Panc1 (cell line): Measurements from ENCODE around the gene NAXE. TPM values are rescaled to one million over a fixed set of nuclear protein-coding genes. Genes with fewer than 3 reads are reported as not detected.

ENCODE experiments used
- ATAC-seq: fragments of 200-7000 bp; cut with Tn5 transposase; 2 replicates; pipeline ENCODE4 v1.9.1; 2020; ENCODE audit warnings: mild to moderate bottlenecking, moderate library complexity
- BruUV-seq: library from RNA; stranded (reverse); fragments of 400-500 nt; replicated peaks from 2 replicates; lab custom pipeline; 2021; lab: Mats Ljungman, UMichigan
- CTCF ChIA-PET: fragments of 300-600 bp; sonication (Branson Sonifier 250); formaldehyde crosslinking; loops from one replicate; lab custom pipeline; 2022; ENCODE audit warnings: antibody characterized with exemption; lab: Charles Lee
- POLR2A ChIA-PET: fragments of 300-600 bp; sonication (Branson Sonifier 250); formaldehyde crosslinking; loops from one replicate; lab custom pipeline; 2022; ENCODE audit warnings: antibody characterized with exemption; lab: Charles Lee
- DNase-seq: peaks from one replicate; pipeline ENCODE4 v3.0.0-alpha.2; 2010; ENCODE audit warnings: low read depth, low spot score
- H3K27ac ChIP-seq: 2 replicates; pipeline ENCODE4 v1.5.1; 2011; ENCODE audit warnings: mild to moderate bottlenecking, low read length, inconsistent platforms
- H3K27me3 ChIP-seq: fragments of 200-500 bp; sonication (Bioruptor generic); 2 replicates; pipeline ENCODE4 v1.6.0; 2014; ENCODE audit warnings: low read length, inconsistent platforms; ENCODE audit not compliant: control insufficient read depth, insufficient read depth
- H3K36me3 ChIP-seq: fragments of 200-500 bp; sonication (Bioruptor generic); 2 replicates; pipeline ENCODE4 v1.5.1; 2014; ENCODE audit warnings: inconsistent platforms, mild to moderate bottlenecking, low read length, moderate library complexity; ENCODE audit not compliant: control insufficient read depth, insufficient read depth
- H3K4me1 ChIP-seq: 2 replicates; pipeline ENCODE4 v1.5.1; 2011; ENCODE audit warnings: inconsistent platforms, mild to moderate bottlenecking, low read length, moderate library complexity; ENCODE audit not compliant: control insufficient read depth, insufficient read depth
- H3K4me3 ChIP-seq, 2 experiments: 2 replicates each; pipeline ENCODE4 v1.5.1; 2011 to 2012; ENCODE audit warnings: low read depth in 2 of 2, low read length in 2 of 2, mild to moderate bottlenecking in 2 of 2, inconsistent platforms in 1 of 2, moderate library complexity in 1 of 2
- H3K9me3 ChIP-seq: fragments of 200-500 bp; sonication (Bioruptor generic); 2 replicates; pipeline ENCODE4 v1.5.1; 2014; ENCODE audit warnings: low read depth, mild to moderate bottlenecking, inconsistent platforms, low read length, moderate library complexity; ENCODE audit not compliant: control insufficient read depth, insufficient read depth
- POLR2AphosphoS5 ChIP-seq: IDR thresholded peaks from 2 replicates; pipeline ENCODE4 v1.6.1; 2012; ENCODE audit warnings: mild to moderate bottlenecking, low read depth, low read length, moderate library complexity
- SIN3A ChIP-seq: IDR thresholded peaks from 2 replicates; pipeline ENCODE4 v1.6.1; 2012; ENCODE audit warnings: low read depth, mild to moderate bottlenecking, low read length, moderate library complexity, borderline replicate concordance; ENCODE audit not compliant: insufficient read depth
- TCF7L2 ChIP-seq: IDR thresholded peaks from 2 replicates; pipeline ENCODE4 v1.6.1; 2011; ENCODE audit warnings: mild to moderate bottlenecking, low read depth, low read length, inconsistent platforms
- in situ Hi-C: cut with HindIII; loops from 2 replicates; pipeline ENCODE4 v1.10.0; 2016; ENCODE audit warnings: low sequenced_read_pairs, low pct_unique_long_range_greater_than_20kb
- intact Hi-C: fragments of 100-400 bp; cut with micrococcal nuclease; formaldehyde crosslinking; loops from one replicate; pipeline ENCODE4 v1.10.0; 2022; ENCODE audit not compliant: unreplicated experiment
- total RNA-seq: library from RNA; stranded (reverse); gene quantifications from one replicate; pipeline ENCODE4 v1.2.1, GENCODE V29; 2021; ENCODE audit not compliant: unreplicated experiment
- TF ChIP-seq, protein P1 (sequence below), 2 experiments: IDR thresholded peaks; 2 replicates each; pipeline ENCODE4 v1.6.1; 2011 to 2012; ENCODE audit warnings: low read depth in 2 of 2, control low read depth in 1 of 2, low read length in 1 of 2, mild to moderate bottlenecking in 1 of 2, moderate library complexity in 1 of 2; ENCODE audit not compliant: insufficient read depth in 1 of 2
- TF ChIP-seq, protein P2 (sequence below): fragments of 450-650 bp; IDR thresholded peaks from 2 replicates; pipeline ENCODE4 v1.5.1; 2017; ENCODE audit warnings: mild to moderate bottlenecking

Gene NAXE
- total RNA-seq, 1 experiment from 2014 or later, result 211 TPM

DNA sequence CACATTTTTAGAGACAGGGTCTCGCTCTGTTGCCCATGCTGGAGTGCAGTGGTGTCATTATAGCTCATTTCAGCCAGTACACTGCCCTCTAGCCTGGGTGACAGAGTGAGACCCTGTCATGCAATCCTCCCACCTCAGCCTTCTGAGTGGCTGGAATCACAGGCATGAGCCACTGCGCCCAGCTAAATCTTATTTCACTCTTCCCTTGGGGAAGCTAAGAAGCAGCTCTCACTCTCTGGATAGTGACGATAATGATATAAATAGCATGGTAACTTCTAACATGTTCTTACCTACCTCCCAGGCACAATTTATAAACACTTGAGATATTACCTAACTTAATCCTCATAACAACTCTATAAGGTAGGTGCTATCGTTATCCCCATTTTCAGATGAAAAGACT lies 44.1 kb upstream of the NAXE start:
- POLR2A ChIA-PET, result no interaction called here
- H3K9me3 ChIP-seq, result no peaks in the 10 kb centered on the region
- H3K4me1 ChIP-seq, result no peaks in the 10 kb centered on the region
- CTCF ChIA-PET, result interaction anchor here (0.7 kb wide), 1 partner anchor 93 kb away, joined by 4 read pairs; no protein-coding TSS in a partner anchor
- intact Hi-C loops (no loop called here), in situ Hi-C loops (no loop called here)
- no peak for TF ChIP-seq TCF7L2
- ATAC-seq, result no peak
- no peak overlapping the region for H3K4me3 ChIP-seq
- H3K27ac ChIP-seq, result no peak overlapping the region
- no peaks in the 10 kb centered on the region; the same call in 1 of the 2 replicates for H3K36me3 ChIP-seq
- BruUV-seq, result no TSS peak
- DNase-seq, result no peak
- H3K27me3 ChIP-seq, result no peaks in the 10 kb centered on the region

DNA sequence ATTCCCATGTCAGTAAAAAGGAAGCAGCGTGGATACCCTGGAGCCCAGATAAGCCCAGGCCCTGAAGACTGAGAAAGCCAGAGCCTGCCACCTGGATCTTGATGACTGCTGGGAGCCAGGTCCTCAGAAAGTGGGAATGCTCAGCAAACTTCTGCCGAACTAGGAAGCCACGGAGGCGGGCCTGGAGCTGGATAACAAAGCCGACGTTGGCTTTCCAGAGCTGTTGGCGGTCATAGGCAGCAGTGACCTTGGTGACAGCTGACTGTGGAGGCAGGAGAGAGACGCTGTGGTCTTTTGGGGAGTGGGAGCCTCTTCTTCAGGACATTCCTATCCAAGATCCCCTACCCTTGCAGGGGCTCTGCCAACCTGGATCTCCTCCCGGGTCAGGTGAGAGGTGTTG lies 43.6 kb upstream of the NAXE start:
- H3K9me3 ChIP-seq, result no peaks in the 10 kb centered on the region
- no peak overlapping the region for H3K4me3 ChIP-seq
- intact Hi-C loops (no loop called here), in situ Hi-C loops (no loop called here)
- BruUV-seq, result no TSS peak
- H3K27me3 ChIP-seq, result no peaks in the 10 kb centered on the region
- TF ChIP-seq, protein P1, sequence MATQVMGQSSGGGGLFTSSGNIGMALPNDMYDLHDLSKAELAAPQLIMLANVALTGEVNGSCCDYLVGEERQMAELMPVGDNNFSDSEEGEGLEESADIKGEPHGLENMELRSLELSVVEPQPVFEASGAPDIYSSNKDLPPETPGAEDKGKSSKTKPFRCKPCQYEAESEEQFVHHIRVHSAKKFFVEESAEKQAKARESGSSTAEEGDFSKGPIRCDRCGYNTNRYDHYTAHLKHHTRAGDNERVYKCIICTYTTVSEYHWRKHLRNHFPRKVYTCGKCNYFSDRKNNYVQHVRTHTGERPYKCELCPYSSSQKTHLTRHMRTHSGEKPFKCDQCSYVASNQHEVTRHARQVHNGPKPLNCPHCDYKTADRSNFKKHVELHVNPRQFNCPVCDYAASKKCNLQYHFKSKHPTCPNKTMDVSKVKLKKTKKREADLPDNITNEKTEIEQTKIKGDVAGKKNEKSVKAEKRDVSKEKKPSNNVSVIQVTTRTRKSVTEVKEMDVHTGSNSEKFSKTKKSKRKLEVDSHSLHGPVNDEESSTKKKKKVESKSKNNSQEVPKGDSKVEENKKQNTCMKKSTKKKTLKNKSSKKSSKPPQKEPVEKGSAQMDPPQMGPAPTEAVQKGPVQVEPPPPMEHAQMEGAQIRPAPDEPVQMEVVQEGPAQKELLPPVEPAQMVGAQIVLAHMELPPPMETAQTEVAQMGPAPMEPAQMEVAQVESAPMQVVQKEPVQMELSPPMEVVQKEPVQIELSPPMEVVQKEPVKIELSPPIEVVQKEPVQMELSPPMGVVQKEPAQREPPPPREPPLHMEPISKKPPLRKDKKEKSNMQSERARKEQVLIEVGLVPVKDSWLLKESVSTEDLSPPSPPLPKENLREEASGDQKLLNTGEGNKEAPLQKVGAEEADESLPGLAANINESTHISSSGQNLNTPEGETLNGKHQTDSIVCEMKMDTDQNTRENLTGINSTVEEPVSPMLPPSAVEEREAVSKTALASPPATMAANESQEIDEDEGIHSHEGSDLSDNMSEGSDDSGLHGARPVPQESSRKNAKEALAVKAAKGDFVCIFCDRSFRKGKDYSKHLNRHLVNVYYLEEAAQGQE (IDR thresholded peaks at IDR 0.05; ENCODE audit: insufficient read depth in 1 of 2, low read depth in 2 of 2, low read length in 1 of 2), result no peak
- no peak for TF ChIP-seq SIN3A
- no peak for TF ChIP-seq POLR2AphosphoS5
- TF ChIP-seq, protein P2, sequence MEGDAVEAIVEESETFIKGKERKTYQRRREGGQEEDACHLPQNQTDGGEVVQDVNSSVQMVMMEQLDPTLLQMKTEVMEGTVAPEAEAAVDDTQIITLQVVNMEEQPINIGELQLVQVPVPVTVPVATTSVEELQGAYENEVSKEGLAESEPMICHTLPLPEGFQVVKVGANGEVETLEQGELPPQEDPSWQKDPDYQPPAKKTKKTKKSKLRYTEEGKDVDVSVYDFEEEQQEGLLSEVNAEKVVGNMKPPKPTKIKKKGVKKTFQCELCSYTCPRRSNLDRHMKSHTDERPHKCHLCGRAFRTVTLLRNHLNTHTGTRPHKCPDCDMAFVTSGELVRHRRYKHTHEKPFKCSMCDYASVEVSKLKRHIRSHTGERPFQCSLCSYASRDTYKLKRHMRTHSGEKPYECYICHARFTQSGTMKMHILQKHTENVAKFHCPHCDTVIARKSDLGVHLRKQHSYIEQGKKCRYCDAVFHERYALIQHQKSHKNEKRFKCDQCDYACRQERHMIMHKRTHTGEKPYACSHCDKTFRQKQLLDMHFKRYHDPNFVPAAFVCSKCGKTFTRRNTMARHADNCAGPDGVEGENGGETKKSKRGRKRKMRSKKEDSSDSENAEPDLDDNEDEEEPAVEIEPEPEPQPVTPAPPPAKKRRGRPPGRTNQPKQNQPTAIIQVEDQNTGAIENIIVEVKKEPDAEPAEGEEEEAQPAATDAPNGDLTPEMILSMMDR, result no peak
- no peak for TF ChIP-seq TCF7L2
- ATAC-seq (no peak), DNase-seq (no peak)
- H3K27ac ChIP-seq, result no peak overlapping the region
- no peaks in the 10 kb centered on the region; the same call in 1 of the 2 replicates for H3K36me3 ChIP-seq
- ChIA-PET CTCF (no interaction called here), POLR2A (no interaction called here)
- no peaks in the 10 kb centered on the region for H3K4me1 ChIP-seq

DNA sequence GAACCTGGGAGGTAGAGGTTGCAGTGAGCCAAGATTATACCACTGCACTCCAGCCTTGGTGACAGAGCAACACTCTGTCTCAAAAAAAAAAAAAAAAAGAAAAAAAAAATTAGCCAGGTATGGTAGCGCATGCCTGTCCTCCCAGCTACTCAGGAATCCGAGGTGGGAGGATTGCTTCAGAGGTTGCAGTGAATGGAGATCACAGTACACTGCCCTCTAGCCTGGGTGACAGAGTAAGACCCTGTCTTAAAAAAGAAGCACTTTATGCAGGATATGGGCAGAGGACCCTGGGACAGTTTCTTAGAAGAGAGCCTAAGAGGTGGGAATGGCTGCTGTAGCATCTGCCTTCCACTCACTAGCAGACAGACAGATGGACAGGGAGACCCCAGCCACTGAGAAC lies 42.2 kb upstream of the NAXE start:
- no peak overlapping the region for H3K27ac ChIP-seq
- DNase-seq, result no peak
- ATAC-seq, result no peak
- CTCF ChIA-PET, result no interaction called here
- intact Hi-C loops (no loop called here), in situ Hi-C loops (no loop called here)
- no peaks in the 10 kb centered on the region for H3K27me3 ChIP-seq
- no peak overlapping the region for H3K4me3 ChIP-seq
- POLR2A ChIA-PET, result no interaction called here
- no TSS peak for BruUV-seq
- H3K9me3 ChIP-seq, result no peaks in the 10 kb centered on the region
- TF ChIP-seq, protein P1 (IDR thresholded peaks at IDR 0.05; ENCODE audit: insufficient read depth in 1 of 2, low read depth in 2 of 2, low read length in 1 of 2), result no peak
- TF ChIP-seq POLR2AphosphoS5 (no peak), SIN3A (no peak)
- H3K36me3 ChIP-seq, result no peaks in the 10 kb centered on the region; the same call in 1 of the 2 replicates
- no peaks in the 10 kb centered on the region for H3K4me1 ChIP-seq
